Measurements from ENCODE around the gene CRAMP1.

Gene CRAMP1

GRCh38 chr16:1656808-1657617, 44.9 kb downstream of the CRAMP1 start:
- Histone ChIP-seq H3K9me3 (ENCODE audit: control insufficient read depth, low read length) (no peaks in the 10 kb centered on the region), H3K4me3 (ENCODE audit: extremely low read depth, insufficient read depth, low read length, poor library complexity, severe bottlenecking) (no peak overlapping the region), H3K4me1 (ENCODE audit: control insufficient read depth, insufficient read depth, low read length, poor library complexity, severe bottlenecking) (no peaks in the 10 kb centered on the region), H3K27ac (ENCODE audit: low read depth, low read length, severe bottlenecking) (no peak overlapping the region), H3K36me3 (ENCODE audit: control insufficient read depth, insufficient read depth, low read length) (peaks cover 76% of the 10 kb centered on the region)
- 92 to 95% methylated on average over 22 to 23 of the region's 24 CpGs for WGBS, 2 experiments (ENCODE audit: insufficient coverage in 2 of 2)

DNA sequence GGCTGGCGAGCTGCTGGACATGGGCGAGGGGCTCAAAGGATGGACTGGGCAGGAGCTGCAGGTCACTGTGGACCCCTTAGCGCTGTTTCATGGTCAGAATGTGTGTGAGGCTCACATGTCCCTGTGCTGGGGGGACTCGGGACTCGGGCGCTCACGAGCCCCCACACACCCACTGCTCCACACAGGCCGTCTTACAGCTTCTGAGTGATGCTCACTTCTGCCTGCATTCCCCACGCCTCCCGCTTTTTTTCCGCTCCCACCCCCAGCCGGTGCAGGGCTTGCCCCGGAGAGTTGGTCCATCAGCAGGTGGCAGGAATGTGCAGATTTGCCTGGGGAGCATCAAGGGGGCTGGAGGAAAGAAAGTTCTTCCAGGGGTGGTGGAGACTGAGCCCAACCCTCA, 45.7 kb downstream of the CRAMP1 start:
- WGBS, 2 experiments (ENCODE audit: insufficient coverage in 2 of 2) = 98 to 100% methylated on average over 5 to 7 of the region's 13 CpGs
- Histone ChIP-seq H3K4me1 (ENCODE audit: control insufficient read depth, insufficient read depth, low read length, poor library complexity, severe bottlenecking) (no peaks in the 10 kb centered on the region), H3K27ac (ENCODE audit: low read depth, low read length, severe bottlenecking) (no peak overlapping the region), H3K4me3 (ENCODE audit: extremely low read depth, insufficient read depth, low read length, poor library complexity, severe bottlenecking) (no peak overlapping the region), H3K9me3 (ENCODE audit: control insufficient read depth, low read length) (no peaks in the 10 kb centered on the region), H3K36me3 (ENCODE audit: control insufficient read depth, insufficient read depth, low read length) (peaks cover 76% of the 10 kb centered on the region)

- Histone ChIP-seq H3K36me3 (ENCODE audit: control insufficient read depth, insufficient read depth, low read length) (peaks cover 78% of the 10 kb centered on the region), H3K27ac (ENCODE audit: low read depth, low read length, severe bottlenecking) (no peak overlapping the region)
Observed at GRCh38 chr16:1659031-1659430, 46.9 kb downstream of the CRAMP1 start.

GRCh38 chr16:1661826-1662225, 49.7 kb downstream of the CRAMP1 start:
- WGBS, 2 experiments (ENCODE audit: insufficient coverage in 2 of 2) = 100% methylated on average over 2 of the region's 2 CpGs
- no peak overlapping the region for H3K27ac ChIP-seq (ENCODE audit: low read depth, low read length, severe bottlenecking)
- H3K9me3 ChIP-seq (ENCODE audit: control insufficient read depth, low read length) = no peaks in the 10 kb centered on the region
- H3K4me1 ChIP-seq (ENCODE audit: control insufficient read depth, insufficient read depth, low read length, poor library complexity, severe bottlenecking) = no peaks in the 10 kb centered on the region
- H3K4me3 ChIP-seq (ENCODE audit: extremely low read depth, insufficient read depth, low read length, poor library complexity, severe bottlenecking) = no peak overlapping the region
- peaks cover 75% of the 10 kb centered on the region for H3K36me3 ChIP-seq (ENCODE audit: control insufficient read depth, insufficient read depth, low read length)

More at GRCh38 chr16:1659031-1659430, 46.9 kb downstream of the CRAMP1 start:
- Histone ChIP-seq H3K4me3 (ENCODE audit: extremely low read depth, insufficient read depth, low read length, poor library complexity, severe bottlenecking) (no peak overlapping the region), H3K4me1 (ENCODE audit: control insufficient read depth, insufficient read depth, low read length, poor library complexity, severe bottlenecking) (no peaks in the 10 kb centered on the region), H3K9me3 (ENCODE audit: control insufficient read depth, low read length) (no peaks in the 10 kb centered on the region)
- WGBS, 2 experiments (ENCODE audit: insufficient coverage in 2 of 2) = 86 to 100% methylated on average over 1 to 2 of the region's 5 CpGs

GRCh38 chr16:1662543-1662942, 50.4 kb downstream of the CRAMP1 start:
- Histone ChIP-seq H3K36me3 (ENCODE audit: control insufficient read depth, insufficient read depth, low read length) (peaks cover 75% of the 10 kb centered on the region), H3K9me3 (ENCODE audit: control insufficient read depth, low read length) (no peaks in the 10 kb centered on the region), H3K4me3 (ENCODE audit: extremely low read depth, insufficient read depth, low read length, poor library complexity, severe bottlenecking) (no peak overlapping the region), H3K27ac (ENCODE audit: low read depth, low read length, severe bottlenecking) (no peak overlapping the region), H3K4me1 (ENCODE audit: control insufficient read depth, insufficient read depth, low read length, poor library complexity, severe bottlenecking) (no peaks in the 10 kb centered on the region)
- WGBS, 2 experiments (ENCODE audit: insufficient coverage in 2 of 2) = 98% methylated on average over 17 to 19 of the region's 20 CpGs

GRCh38 chr16:1665829-1666228, 53.7 kb downstream of the CRAMP1 start:
- Histone ChIP-seq H3K4me1 (ENCODE audit: control insufficient read depth, insufficient read depth, low read length, poor library complexity, severe bottlenecking) (no peaks in the 10 kb centered on the region), H3K9me3 (ENCODE audit: control insufficient read depth, low read length) (no peaks in the 10 kb centered on the region), H3K36me3 (ENCODE audit: control insufficient read depth, insufficient read depth, low read length) (peaks cover 91% of the 10 kb centered on the region), H3K4me3 (ENCODE audit: extremely low read depth, insufficient read depth, low read length, poor library complexity, severe bottlenecking) (no peak overlapping the region), H3K27ac (ENCODE audit: low read depth, low read length, severe bottlenecking) (no peak overlapping the region)
- WGBS, 2 experiments (ENCODE audit: insufficient coverage in 2 of 2) = 85 to 93% methylated on average over 12 to 15 of the region's 15 CpGs

DNA sequence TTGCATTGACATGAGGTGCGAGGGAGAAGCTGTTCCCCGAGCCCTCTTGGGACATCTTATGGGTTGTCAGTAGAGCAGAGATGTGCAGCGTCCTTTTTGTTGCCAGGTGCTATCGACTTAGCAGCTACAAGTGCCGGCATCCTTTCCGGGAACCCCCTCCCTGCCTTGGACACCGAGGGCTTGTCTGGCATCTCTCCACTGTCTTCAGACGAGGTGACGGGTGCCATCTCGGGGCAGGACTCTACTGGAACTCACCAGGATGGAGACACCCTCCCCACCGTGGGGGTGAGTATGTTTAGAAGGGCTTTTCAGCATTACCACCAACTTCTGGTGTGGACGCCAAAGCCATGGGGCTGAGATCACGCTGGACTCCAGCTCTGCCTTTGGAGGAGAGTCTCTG, 54.2 kb downstream of the CRAMP1 start:
- Histone ChIP-seq H3K27ac (ENCODE audit: low read depth, low read length, severe bottlenecking) (no peak overlapping the region), H3K9me3 (ENCODE audit: control insufficient read depth, low read length) (no peaks in the 10 kb centered on the region), H3K4me3 (ENCODE audit: extremely low read depth, insufficient read depth, low read length, poor library complexity, severe bottlenecking) (no peak overlapping the region), H3K36me3 (ENCODE audit: control insufficient read depth, insufficient read depth, low read length) (peaks cover 93% of the 10 kb centered on the region), H3K4me1 (ENCODE audit: control insufficient read depth, insufficient read depth, low read length, poor library complexity, severe bottlenecking) (no peaks in the 10 kb centered on the region)
- WGBS, 2 experiments (ENCODE audit: insufficient coverage in 2 of 2) = 94 to 100% methylated on average over 8 to 9 of the region's 13 CpGs

DNA sequence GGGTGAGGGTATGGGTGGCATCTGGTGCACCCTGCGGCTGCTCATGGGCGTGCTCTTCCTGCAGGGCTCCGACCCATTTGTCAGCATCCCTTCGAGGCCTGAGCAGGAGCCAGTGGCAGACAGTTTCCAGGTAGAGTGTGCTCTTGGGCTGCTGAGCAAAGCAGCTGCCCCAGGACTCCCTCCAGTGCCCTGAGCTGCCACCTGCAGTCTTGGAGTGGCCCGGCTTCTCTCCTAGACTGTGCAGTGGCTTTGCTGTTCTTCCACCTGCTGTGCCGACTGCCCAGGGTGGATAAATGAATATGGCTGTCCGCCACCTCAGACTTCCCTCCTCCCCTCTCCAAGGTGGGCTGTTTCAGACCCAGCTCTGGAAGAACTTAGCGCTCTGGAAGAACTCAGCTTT, 55.1 kb downstream of the CRAMP1 start:
- H3K36me3 ChIP-seq (ENCODE audit: control insufficient read depth, insufficient read depth, low read length) = peaks cover 94% of the 10 kb centered on the region
- H3K27ac ChIP-seq (ENCODE audit: low read depth, low read length, severe bottlenecking) = no peak overlapping the region
- H3K9me3 ChIP-seq (ENCODE audit: control insufficient read depth, low read length) = no peaks in the 10 kb centered on the region
- 95 to 96% methylated on average over 5 to 7 of the region's 8 CpGs for WGBS, 2 experiments (ENCODE audit: insufficient coverage in 2 of 2)
- no peak overlapping the region for H3K4me3 ChIP-seq (ENCODE audit: extremely low read depth, insufficient read depth, low read length, poor library complexity, severe bottlenecking)
- no peaks in the 10 kb centered on the region for H3K4me1 ChIP-seq (ENCODE audit: control insufficient read depth, insufficient read depth, low read length, poor library complexity, severe bottlenecking)

DNA sequence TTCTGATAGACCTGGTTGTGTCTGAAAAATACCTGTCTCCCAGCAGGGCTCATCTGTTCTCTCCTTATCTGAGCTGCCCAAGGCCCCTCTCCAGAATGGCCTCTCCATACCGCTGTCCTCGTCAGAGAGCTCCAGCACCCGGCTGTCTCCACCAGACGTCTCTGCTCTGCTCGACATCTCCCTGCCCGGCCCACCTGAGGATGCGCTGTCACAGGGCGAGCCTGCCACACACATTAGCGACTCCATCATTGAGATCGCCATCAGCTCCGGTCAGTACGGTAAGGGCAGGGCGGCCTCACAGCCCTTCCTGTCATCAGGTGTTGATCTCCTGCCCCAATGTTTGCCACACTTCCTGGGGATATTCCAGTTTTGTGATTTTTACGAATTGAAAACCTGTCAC, 55.8 kb downstream of the CRAMP1 start:
- WGBS, 2 experiments (ENCODE audit: insufficient coverage in 2 of 2) = 88 to 96% methylated on average over 14 of the region's 14 CpGs
- H3K27ac ChIP-seq (ENCODE audit: low read depth, low read length, severe bottlenecking) = no peak overlapping the region
- H3K36me3 ChIP-seq (ENCODE audit: control insufficient read depth, insufficient read depth, low read length) = peaks cover 94% of the 10 kb centered on the region

DNA sequence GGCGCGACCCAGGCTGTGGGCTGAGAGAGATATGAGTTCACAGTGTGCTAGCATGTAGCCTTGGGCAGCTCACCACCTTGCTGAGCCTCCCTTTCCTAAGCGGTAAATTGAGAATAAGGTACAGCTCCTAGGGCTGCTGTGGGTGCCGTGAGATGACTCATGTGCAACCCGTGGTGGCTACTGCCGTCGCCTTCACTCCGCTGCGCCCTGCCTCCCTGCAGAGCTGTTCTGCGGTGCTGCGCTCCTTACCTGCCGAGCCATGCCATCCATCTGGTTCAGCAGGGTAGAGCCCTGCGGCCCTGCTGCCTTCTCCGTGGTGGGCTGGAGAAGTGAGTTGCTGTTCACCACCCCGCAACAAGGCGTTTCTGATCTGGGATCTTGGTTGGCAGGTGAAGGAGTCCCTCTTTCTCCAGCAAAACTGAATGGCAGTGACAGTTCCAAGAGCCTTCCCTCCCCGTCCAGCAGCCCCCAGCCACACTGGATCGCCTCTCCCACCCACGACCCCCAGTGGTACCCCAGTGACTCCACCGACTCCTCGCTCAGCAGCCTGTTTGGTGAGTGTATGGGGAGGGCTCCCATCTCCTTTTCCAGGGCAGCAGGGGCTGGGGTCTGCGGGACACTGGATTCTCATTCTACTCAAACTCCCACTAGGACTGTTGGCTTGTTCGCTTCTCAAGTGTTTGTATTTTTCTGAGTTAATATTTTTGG, 56.6 kb downstream of the CRAMP1 start:
- Histone ChIP-seq H3K9me3 (ENCODE audit: control insufficient read depth, low read length) (no peaks in the 10 kb centered on the region), H3K4me3 (ENCODE audit: extremely low read depth, insufficient read depth, low read length, poor library complexity, severe bottlenecking) (no peak overlapping the region), H3K4me1 (ENCODE audit: control insufficient read depth, insufficient read depth, low read length, poor library complexity, severe bottlenecking) (no peaks in the 10 kb centered on the region), H3K36me3 (ENCODE audit: control insufficient read depth, insufficient read depth, low read length) (peaks cover 96% of the 10 kb centered on the region), H3K27ac (ENCODE audit: low read depth, low read length, severe bottlenecking) (no peak overlapping the region)
- WGBS, 2 experiments (ENCODE audit: insufficient coverage in 2 of 2) = 95 to 97% methylated on average over 16 to 18 of the region's 23 CpGs

More for the DNA sequence above, 55.8 kb downstream of the CRAMP1 start:
- H3K4me3 ChIP-seq (ENCODE audit: extremely low read depth, insufficient read depth, low read length, poor library complexity, severe bottlenecking) = no peak overlapping the region
- H3K9me3 ChIP-seq (ENCODE audit: control insufficient read depth, low read length) = no peaks in the 10 kb centered on the region
- H3K4me1 ChIP-seq (ENCODE audit: control insufficient read depth, insufficient read depth, low read length, poor library complexity, severe bottlenecking) = no peaks in the 10 kb centered on the region

DNA sequence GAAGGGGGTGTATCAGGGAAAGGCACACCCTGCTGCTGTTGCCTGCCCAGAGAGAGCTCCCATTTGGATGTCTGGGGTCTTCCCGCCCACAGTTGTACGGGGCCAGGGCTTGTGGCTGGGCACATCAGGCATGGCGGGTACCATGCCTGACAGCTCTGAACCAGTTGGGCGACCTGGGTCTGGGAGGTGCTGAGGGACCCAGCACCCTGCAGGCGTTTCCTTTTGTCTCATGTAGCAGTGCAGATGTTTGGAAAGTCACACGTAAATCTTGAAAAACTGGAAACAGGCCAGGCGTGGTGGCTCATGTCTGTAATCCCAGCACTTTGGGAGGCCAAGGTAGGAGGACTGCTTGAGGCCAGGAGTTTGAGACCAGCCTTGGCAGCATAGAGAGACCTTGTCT, 57.5 kb downstream of the CRAMP1 start:
- 91 to 94% methylated on average over 5 to 7 of the region's 7 CpGs for WGBS, 2 experiments (ENCODE audit: insufficient coverage in 2 of 2)
- Histone ChIP-seq H3K4me1 (ENCODE audit: control insufficient read depth, insufficient read depth, low read length, poor library complexity, severe bottlenecking) (peaks cover 8% of the 10 kb centered on the region), H3K4me3 (ENCODE audit: extremely low read depth, insufficient read depth, low read length, poor library complexity, severe bottlenecking) (no peak overlapping the region), H3K9me3 (ENCODE audit: control insufficient read depth, low read length) (no peaks in the 10 kb centered on the region), H3K36me3 (ENCODE audit: control insufficient read depth, insufficient read depth, low read length) (peaks cover 97% of the 10 kb centered on the region), H3K27ac (ENCODE audit: low read depth, low read length, severe bottlenecking) (no peak overlapping the region)
